T-cell (primary cell): ENCODE data around the gene DHH. TPM values are rescaled to one million over a fixed set of nuclear protein-coding genes. Genes with fewer than 3 reads are reported as not detected.

Source experiments
- ATAC-seq, 4 experiments: fragments of 200-7000 bp in 3 of 4; fragments of 150-1000 bp in 1 of 4; cut with Tn5 transposase; replicated peaks in 1 of 4; 1 replicate in 3 of 4; 2 replicates in 1 of 4; pipeline ENCODE4 v1.10.0; 2021; ENCODE audit warnings: moderate library complexity in 3 of 4, mild to moderate bottlenecking in 2 of 4, moderate number of reproducible peaks in 1 of 4
- CTCF ChIA-PET, 2 donors: fragments of 300-600 bp; sonication (Branson Sonifier 250); formaldehyde crosslinking; loops; one replicate each; lab custom pipeline; 2022; ENCODE audit warnings: antibody characterized with exemption in 2 of 2; lab: Charles Lee
- POLR2A ChIA-PET, 2 donors: fragments of 300-600 bp; sonication (Branson Sonifier 250); formaldehyde crosslinking; loops; one replicate each; lab custom pipeline; 2022; ENCODE audit warnings: antibody characterized with exemption in 2 of 2; lab: Charles Lee
- DNase-seq, 35 experiments: peaks; one replicate each; pipeline versions ENCODE4 v3.0.0 to v3.0.0-alpha.2; 2013 to 2023
- H3K27ac ChIP-seq: one replicate; pipeline ENCODE4 v1.5.1; 2013; ENCODE audit warnings: low read length
- H3K27me3 ChIP-seq, 2 experiments: replicated peaks in 1 of 2; 1 replicate in 1 of 2; 2 replicates in 1 of 2; pipeline versions ENCODE4 v1.6.1 to v1.7.0; 2013; ENCODE audit warnings: low read length in 1 of 2, mixed read lengths in 1 of 2; ENCODE audit not compliant: control insufficient read depth in 2 of 2, insufficient read depth in 2 of 2; ENCODE audit errors: extremely low read depth in 1 of 2
- H3K36me3 ChIP-seq, 2 donors: 1 replicate in 1 of 2; 2 replicates in 1 of 2; pipeline versions ENCODE4 v1.6.1 to v1.7.0; 2013; ENCODE audit warnings: low read length in 1 of 2; ENCODE audit not compliant: control insufficient read depth in 2 of 2, insufficient read depth in 1 of 2; ENCODE audit errors: extremely low read depth in 1 of 2
- H3K4me1 ChIP-seq, 2 experiments: 1 replicate in 1 of 2; 2 replicates in 1 of 2; pipeline versions ENCODE4 v1.6.1 to v1.7.0; 2013; ENCODE audit warnings: low read length in 2 of 2, mixed read lengths in 1 of 2; ENCODE audit not compliant: insufficient read depth in 2 of 2, control insufficient read depth in 1 of 2; ENCODE audit errors: extremely low read depth in 1 of 2
- H3K4me3 ChIP-seq, 2 donors: 1 replicate in 1 of 2; 2 replicates in 1 of 2; pipeline versions ENCODE4 v1.5.1 to v1.7.0; 2013; ENCODE audit warnings: mild to moderate bottlenecking in 2 of 2, low read length in 1 of 2, moderate library complexity in 1 of 2; ENCODE audit not compliant: control insufficient read depth in 1 of 2; ENCODE audit errors: extremely low read depth in 1 of 2
- H3K9me3 ChIP-seq: 2 replicates; pipeline ENCODE4 v1.7.0; 2013
- H3K27ac Mint-ChIP-seq, 2 donors: one replicate each; pipeline ENCODE4 v1.8.0; 2020 to 2021; ENCODE audit warnings: mild to moderate bottlenecking in 2 of 2, mixed read lengths in 2 of 2
- H3K27me3 Mint-ChIP-seq, 2 donors: one replicate each; pipeline ENCODE4 v1.8.0; 2021 to 2022; ENCODE audit warnings: mixed read lengths in 2 of 2
- H3K36me3 Mint-ChIP-seq: one replicate; pipeline ENCODE4 v1.8.0; 2021; ENCODE audit warnings: mixed read lengths
- H3K4me1 Mint-ChIP-seq, 3 donors: one replicate each; pipeline ENCODE4 v1.8.0; 2020 to 2022; ENCODE audit warnings: mixed read lengths in 3 of 3, mild to moderate bottlenecking in 1 of 3
- H3K4me3 Mint-ChIP-seq, 3 donors: one replicate each; pipeline ENCODE4 v1.8.0; 2020 to 2022; ENCODE audit warnings: mild to moderate bottlenecking in 3 of 3, mixed read lengths in 3 of 3, moderate library complexity in 3 of 3
- H3K9me3 Mint-ChIP-seq, 3 donors: one replicate each; pipeline ENCODE4 v1.8.0; 2020 to 2022; ENCODE audit warnings: mixed read lengths in 3 of 3
- WGBS: methylation state at CpG from one replicate; pipeline ENCODE4 v1.1.5; 2013; ENCODE audit warnings: missing lambda C conversion rate; ENCODE audit not compliant: insufficient coverage; 5-methylcytosine and 5-hydroxymethylcytosine counted together
- total RNA-seq, 35 experiments: library from RNA in 6 of 35; stranded (reverse) in 6 of 35; fragments of 120-200 nt in 1 of 35; gene quantifications; one replicate each; pipeline versions ENCODE4 v1.2.1 to v1.2.4 and lab custom pipeline; 2013 to 2026

Gene DHH
- total RNA-seq, 5 donors from 2014 or later (not counting 1 experiment from before 2014, with no cell fraction given): 0.12 to 0.45 (median 0.38) TPM

DNA sequence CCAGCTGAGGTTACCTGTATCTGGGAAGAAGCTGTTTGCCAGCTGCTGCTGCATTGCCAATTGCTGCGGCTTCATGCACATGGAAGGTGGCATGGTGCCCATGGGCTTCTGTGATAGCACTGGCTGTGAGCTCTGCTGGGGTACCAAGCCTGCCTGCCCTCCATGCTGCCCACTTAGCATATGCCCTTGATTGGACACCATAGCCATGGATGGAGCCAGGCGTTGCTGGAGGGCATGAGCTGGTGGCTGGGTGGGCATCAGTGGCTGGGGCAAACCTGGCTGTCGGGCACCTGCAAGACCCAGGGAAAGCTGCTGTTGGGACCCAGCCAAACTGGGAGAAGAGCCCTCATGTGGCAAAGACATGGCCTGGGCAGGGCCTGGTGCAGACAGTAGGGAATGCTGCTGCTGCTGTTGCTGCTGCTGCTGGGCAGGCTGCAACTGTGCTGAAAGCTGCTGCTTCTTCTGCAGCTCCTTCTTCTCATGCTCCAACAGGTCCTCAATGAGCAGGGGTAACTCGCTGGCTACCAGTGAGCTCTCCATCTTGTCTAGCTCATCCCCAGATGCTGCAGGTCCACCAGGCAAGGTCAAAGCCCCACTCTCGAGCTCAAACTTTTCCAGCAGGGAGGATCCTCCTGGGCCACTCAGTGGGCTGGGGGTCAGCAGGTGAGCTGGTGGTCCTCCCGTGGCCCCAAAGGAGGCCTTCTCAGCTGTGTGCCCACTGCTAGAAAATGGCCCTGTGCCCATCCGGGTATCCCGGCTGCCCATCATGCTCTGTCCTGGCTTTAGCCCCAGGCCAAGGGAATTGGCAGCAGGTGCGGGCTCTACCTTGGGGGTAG lies 57.3 kb downstream of the DHH start:
- Histone ChIP-seq H3K4me1 (no peaks in the 10 kb centered on the region), H3K27me3 (no peaks in the 10 kb centered on the region), H3K27ac (no peak overlapping the region), H3K9me3 (no peaks in the 10 kb centered on the region), H3K4me3 (no peak overlapping the region), H3K36me3 (peaks cover 38 to 89% of the 10 kb centered on the region in 2 donors)
- WGBS: 93% methylated on average over 6 of the region's 9 CpGs
- ATAC-seq: no peak
- Mint-ChIP-seq H3K9me3 (no peaks in the 10 kb centered on the region), H3K27me3 (no peaks in the 10 kb centered on the region), H3K4me1 (peaks cover 0 to 6% (median 0%) of the 10 kb centered on the region in 3 donors), H3K27ac (no peak overlapping the region), H3K4me3 (no peak overlapping the region), H3K36me3 (peaks cover 35% of the 10 kb centered on the region)
- CTCF ChIA-PET: interaction anchor here in 1 of 2 donors (0.5 to 1.0 kb wide), 2 partner anchors 11 to 137 kb away, joined by 3 to 4 read pairs; no protein-coding TSS in a partner anchor
- POLR2A ChIA-PET: interaction anchor here (0.6 to 0.7 kb wide), 2 partner anchors 18 to 294 kb away, joined by 3 read pairs; no protein-coding TSS in a partner anchor
- DNase-seq: no peak

Other genes with a start within 250 kb of the DHH start
- gene DDX23, start 242.6 kb downstream of the DHH start, total RNA-seq: 100 to 1,000 TPM in 3 of 5 donors, 10 to 100 TPM in 2; 86.8 to 158 (median 144) TPM
- gene RND1, start 228.9 kb downstream of the DHH start, total RNA-seq: 10 to 100 TPM in 1 of 5 donors, 1 to 10 TPM in 4; 2.6 to 10.5 (median 5.0) TPM
- gene FKBP11, start 169.3 kb downstream of the DHH start, total RNA-seq: 10 to 100 TPM; 55.6 to 83.0 (median 68.1) TPM
- 10 to 100 TPM; 63.6 to 82.9 (median 74.3) TPM for gene ARF3, start 137.3 kb downstream of the DHH start, total RNA-seq
- gene WNT10B, start 123.1 kb downstream of the DHH start, total RNA-seq: 10 to 100 TPM in 1 of 5 donors, 1 to 10 TPM in 4; 5.3 to 15.7 (median 8.9) TPM
- gene WNT1, start 116.5 kb downstream of the DHH start, total RNA-seq: 1 to 10 TPM in 2 of 5 donors, under 1 TPM in 3; 0.47 to 2.6 (median 0.85) TPM
- gene DDN, start 95.4 kb downstream of the DHH start, total RNA-seq: 1 to 10 TPM in 1 of 5 donors, under 1 TPM in 4; 0.09 to 1.3 (median 0.15) TPM
- 10 to 100 TPM; 42.5 to 54.6 (median 48.3) TPM for gene PRKAG1, start 76.0 kb downstream of the DHH start, total RNA-seq
- gene KMT2D, start 34.0 kb downstream of the DHH start, total RNA-seq: 100 to 1,000 TPM; 135 to 161 (median 152) TPM
- gene RHEBL1, start 24.8 kb downstream of the DHH start, total RNA-seq: 1 to 10 TPM; 2.3 to 5.3 (median 2.5) TPM
- 100 to 1,000 TPM; 159 to 302 (median 224) TPM for gene LMBR1L, start 16.0 kb upstream of the DHH start, total RNA-seq
- 100 to 1,000 TPM; 167 to 232 (median 205) TPM for gene TUBA1B, start 36.6 kb upstream of the DHH start, total RNA-seq
- gene TUBA1A, start 94.3 kb upstream of the DHH start, total RNA-seq: 100 to 1,000 TPM in 3 of 5 donors, 10 to 100 TPM in 2; 89.3 to 310 (median 100) TPM
- gene TUBA1C, start 170.3 kb upstream of the DHH start, total RNA-seq: 10 to 100 TPM; 16.4 to 53.7 (median 48.4) TPM
- not detected for gene PRPH, start 200.3 kb upstream of the DHH start, total RNA-seq
- gene TROAP, start 228.5 kb upstream of the DHH start, total RNA-seq: 1 to 10 TPM in 4 of 5 donors, under 1 TPM in 1; 0.98 to 1.9 (median 1.3) TPM
- not detected for gene C1QL4, start 242.4 kb upstream of the DHH start, total RNA-seq